ENCODE data around the gene TUT1. TPM values are rescaled to one million over a fixed set of nuclear protein-coding genes. Genes with fewer than 3 reads are reported as not detected.

Gene TUT1
- total RNA-seq, 2 donors from 2014 or later, result 16.0 to 33.5 TPM

DNA sequence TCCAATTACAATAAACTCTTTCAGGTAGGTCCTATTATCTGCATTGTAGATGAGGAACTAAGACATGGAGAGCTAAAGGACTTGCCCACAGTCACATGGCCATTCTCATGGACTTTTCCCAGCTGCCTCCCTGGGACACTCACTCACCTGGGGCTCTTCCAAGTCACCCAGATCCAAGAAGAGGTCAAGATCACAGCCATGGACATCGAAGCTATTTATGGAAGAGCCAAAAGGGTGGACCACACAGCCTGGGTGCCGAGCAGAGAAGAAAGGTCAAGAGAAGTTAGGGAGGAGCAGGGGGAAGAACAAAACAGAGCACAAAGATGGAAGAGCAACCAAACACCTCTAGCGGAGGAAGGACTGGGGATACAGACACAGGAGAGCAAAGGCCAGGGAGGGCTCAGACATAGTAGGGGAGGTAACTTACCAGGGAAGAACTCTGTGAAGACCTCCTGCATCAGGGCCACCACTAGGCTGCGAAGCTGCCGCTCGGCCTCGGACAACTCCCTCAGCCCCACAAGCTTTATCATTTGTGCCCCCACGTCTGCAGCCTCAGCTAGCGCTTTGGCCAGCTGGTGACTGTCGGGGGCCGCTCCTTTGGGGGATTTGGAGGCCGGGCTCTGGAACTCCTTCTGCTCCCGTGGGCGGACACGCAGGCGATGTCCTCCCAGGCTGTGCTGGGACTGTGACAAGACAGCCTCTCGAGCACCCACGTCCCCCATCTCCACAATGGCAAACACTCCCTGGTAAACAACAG is 10.2 kb downstream of the TUT1 start:
- Mint-ChIP-seq H3K4me3 (no peak overlapping the region), H3K36me3 (ENCODE audit: low read depth) (peaks cover 54% of the 10 kb centered on the region), H3K4me1 (no peaks in the 10 kb centered on the region), H3K27ac (peak overlapping the region; percentile 2), H3K27me3 (ENCODE audit: insufficient read depth) (no peaks in the 10 kb centered on the region), H3K9me3 (peaks cover 3% of the 10 kb centered on the region)
- Histone ChIP-seq H3K4me1 (ENCODE audit: control insufficient read depth, insufficient read depth, low read length) (no peaks in the 10 kb centered on the region), H3K27ac (ENCODE audit: low read depth, low read length) (no peak overlapping the region), H3K9me3 (ENCODE audit: control insufficient read depth, low read length) (peaks cover 4% of the 10 kb centered on the region), H3K27me3 (ENCODE audit: control insufficient read depth, insufficient read depth, low read length, poor library complexity, severe bottlenecking) (no peaks in the 10 kb centered on the region), H3K9ac (ENCODE audit: extremely low read depth, low read length, poor library complexity, severe bottlenecking) (no peak overlapping the region), H3K36me3 (ENCODE audit: control insufficient read depth, insufficient read depth, low read length) (peaks cover 48% of the 10 kb centered on the region), H3K4me3 (ENCODE audit: low read length) (no peak overlapping the region)
- 93 to 94% methylated on average over 9 to 18 of the region's 18 CpGs for WGBS, 2 experiments (ENCODE audit: insufficient coverage in 1 of 2, insufficient read length in 1 of 2)
- DNase-seq, result no peak
- TF ChIP-seq, protein P1, sequence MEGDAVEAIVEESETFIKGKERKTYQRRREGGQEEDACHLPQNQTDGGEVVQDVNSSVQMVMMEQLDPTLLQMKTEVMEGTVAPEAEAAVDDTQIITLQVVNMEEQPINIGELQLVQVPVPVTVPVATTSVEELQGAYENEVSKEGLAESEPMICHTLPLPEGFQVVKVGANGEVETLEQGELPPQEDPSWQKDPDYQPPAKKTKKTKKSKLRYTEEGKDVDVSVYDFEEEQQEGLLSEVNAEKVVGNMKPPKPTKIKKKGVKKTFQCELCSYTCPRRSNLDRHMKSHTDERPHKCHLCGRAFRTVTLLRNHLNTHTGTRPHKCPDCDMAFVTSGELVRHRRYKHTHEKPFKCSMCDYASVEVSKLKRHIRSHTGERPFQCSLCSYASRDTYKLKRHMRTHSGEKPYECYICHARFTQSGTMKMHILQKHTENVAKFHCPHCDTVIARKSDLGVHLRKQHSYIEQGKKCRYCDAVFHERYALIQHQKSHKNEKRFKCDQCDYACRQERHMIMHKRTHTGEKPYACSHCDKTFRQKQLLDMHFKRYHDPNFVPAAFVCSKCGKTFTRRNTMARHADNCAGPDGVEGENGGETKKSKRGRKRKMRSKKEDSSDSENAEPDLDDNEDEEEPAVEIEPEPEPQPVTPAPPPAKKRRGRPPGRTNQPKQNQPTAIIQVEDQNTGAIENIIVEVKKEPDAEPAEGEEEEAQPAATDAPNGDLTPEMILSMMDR (conservative IDR thresholded peaks at IDR 0.05), result no peak

DNA sequence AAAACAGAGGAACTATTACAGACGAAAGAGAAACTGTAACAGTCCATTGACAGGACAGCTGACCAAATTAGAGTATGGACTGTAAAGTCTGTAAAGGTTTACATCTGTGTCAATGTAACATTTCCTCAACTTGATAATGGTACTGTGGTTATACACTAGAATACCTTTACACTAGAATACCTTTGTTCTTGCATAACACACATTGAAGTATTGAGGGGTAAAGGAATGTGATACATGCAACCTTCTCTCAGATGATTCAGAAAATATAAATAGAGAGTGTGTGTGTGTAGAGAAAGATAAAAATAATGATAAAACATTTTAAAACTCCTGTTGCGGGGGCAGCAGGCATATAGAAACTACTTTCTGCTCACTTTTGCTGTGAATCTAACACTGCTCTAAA is 12.1 kb downstream of the TUT1 start:
- Histone ChIP-seq H3K4me1 (ENCODE audit: control insufficient read depth, insufficient read depth, low read length) (peaks cover 2% of the 10 kb centered on the region), H3K9ac (ENCODE audit: extremely low read depth, low read length, poor library complexity, severe bottlenecking) (no peak overlapping the region), H3K36me3 (ENCODE audit: control insufficient read depth, insufficient read depth, low read length) (peaks cover 50% of the 10 kb centered on the region), H3K27ac (ENCODE audit: low read depth, low read length) (no peak overlapping the region), H3K9me3 (ENCODE audit: control insufficient read depth, low read length) (peaks cover 4% of the 10 kb centered on the region), H3K27me3 (ENCODE audit: control insufficient read depth, insufficient read depth, low read length, poor library complexity, severe bottlenecking) (no peaks in the 10 kb centered on the region), H3K4me3 (ENCODE audit: low read length) (no peak overlapping the region)
- Mint-ChIP-seq H3K27me3 (ENCODE audit: insufficient read depth) (no peaks in the 10 kb centered on the region), H3K9me3 (peaks cover 3% of the 10 kb centered on the region), H3K4me3 (no peak overlapping the region), H3K4me1 (peaks cover 8% of the 10 kb centered on the region), H3K27ac (no peak overlapping the region), H3K36me3 (ENCODE audit: low read depth) (peaks cover 47% of the 10 kb centered on the region)
- DNase-seq, result no peak
- TF ChIP-seq, protein P1 (conservative IDR thresholded peaks at IDR 0.05), result no peak
- 95 to 100% methylated on average over 1 of the region's 2 CpGs for WGBS, 2 experiments (ENCODE audit: insufficient coverage in 1 of 2, insufficient read length in 1 of 2)

- H3K27ac Mint-ChIP-seq, result no peak overlapping the region
- Histone ChIP-seq H3K4me3 (ENCODE audit: low read length) (no peak overlapping the region), H3K9me3 (ENCODE audit: control insufficient read depth, low read length) (peaks cover 2% of the 10 kb centered on the region), H3K9ac (ENCODE audit: extremely low read depth, low read length, poor library complexity, severe bottlenecking) (no peak overlapping the region), H3K27me3 (ENCODE audit: control insufficient read depth, insufficient read depth, low read length, poor library complexity, severe bottlenecking) (no peaks in the 10 kb centered on the region), H3K27ac (ENCODE audit: low read depth, low read length) (no peak overlapping the region), H3K4me1 (ENCODE audit: control insufficient read depth, insufficient read depth, low read length) (peaks cover 2% of the 10 kb centered on the region), H3K36me3 (ENCODE audit: control insufficient read depth, insufficient read depth, low read length) (peaks cover 45% of the 10 kb centered on the region)
- TF ChIP-seq, protein P1 (conservative IDR thresholded peaks at IDR 0.05), result no peak
- H3K27me3 Mint-ChIP-seq (ENCODE audit: insufficient read depth), result no peaks in the 10 kb centered on the region
- peaks cover 40% of the 10 kb centered on the region for H3K36me3 Mint-ChIP-seq (ENCODE audit: low read depth)
- DNase-seq, result no peak
- H3K4me3 Mint-ChIP-seq, result no peak overlapping the region
- peaks cover 8% of the 10 kb centered on the region for H3K4me1 Mint-ChIP-seq
- WGBS, 2 experiments (ENCODE audit: insufficient coverage in 1 of 2, insufficient read length in 1 of 2), result 95 to 97% methylated on average over 9 to 11 of the region's 11 CpGs
- no peaks in the 10 kb centered on the region for H3K9me3 Mint-ChIP-seq
These were observed 12.8 kb downstream of the TUT1 start for GRCh38 chr11:62578541-62578940.
